ENCODE results near the gene AFF1. TPM values are rescaled to one million over a fixed set of nuclear protein-coding genes. Genes with fewer than 3 reads are reported as not detected.

Gene AFF1
- total and polyA plus RNA-seq, 7 experiments from 2014 or later: 20.8 to 88.6 (median 66.8) TPM

- no peaks in the 10 kb centered on the region for H3K4me1 ChIP-seq (ENCODE audit: control insufficient read depth in 2 of 2, insufficient read depth in 2 of 2, low read length in 2 of 2)
- H3K9me3 ChIP-seq (ENCODE audit: control insufficient read depth in 2 of 3, low read length in 3 of 3): no peaks in the 10 kb centered on the region
- DNase-seq: no peak
- Mint-ChIP-seq H3K27me3 (no peaks in the 10 kb centered on the region), H3K27ac (no peak overlapping the region), H3K4me1 (peaks cover 0 to 4% (median 0%) of the 10 kb centered on the region in 7 donors), H3K36me3 (no peaks in the 10 kb centered on the region), H3K4me3 (no peak overlapping the region), H3K9me3 (no peaks in the 10 kb centered on the region)
- CTCF ChIA-PET: interaction anchor here (0.6 to 4.7 kb wide), 3 partner anchors 83 to 211 kb away, joined by 4 to 46 read pairs (median 4); no protein-coding TSS in a partner anchor
- no peak overlapping the region for H3K4me3 ChIP-seq (ENCODE audit: low read length)
- no peaks in the 10 kb centered on the region for H3K27me3 ChIP-seq (ENCODE audit: control insufficient read depth in 2 of 2, insufficient read depth in 2 of 2, low read length in 2 of 2)
- ATAC-seq: no peak
- H3K36me3 ChIP-seq (ENCODE audit: control insufficient read depth in 2 of 3, insufficient read depth in 3 of 3, low read length in 3 of 3): no peaks in the 10 kb centered on the region
- POLR2A ChIA-PET: no interaction called here
- intact Hi-C loops (cut with micrococcal nuclease): loop anchor here (5.0 kb wide), 2 partner anchors 70 to 695 kb away; partner anchors contain the start of gene KLHL8 (in 1 of the 2)
- no peak overlapping the region for H3K27ac ChIP-seq (ENCODE audit: low read depth, low read length)
Observed at GRCh38 chr4:87152310-87153041, 217.7 kb downstream of the AFF1 start.

GRCh38 chr4:87153078-87153870, 218.5 kb downstream of the AFF1 start:
- CTCF ChIA-PET: interaction anchor here (4.7 kb wide), 1 partner anchor 82 kb away, joined by 46 read pairs; no protein-coding TSS in a partner anchor
- intact Hi-C loops (cut with micrococcal nuclease): loop anchor here (5.0 kb wide), 2 partner anchors 69 to 694 kb away; partner anchors contain the start of gene KLHL8 (in 1 of the 2)
- Histone ChIP-seq H3K9me3 (ENCODE audit: control insufficient read depth in 2 of 3, low read length in 3 of 3) (no peaks in the 10 kb centered on the region), H3K4me1 (ENCODE audit: control insufficient read depth in 2 of 2, insufficient read depth in 2 of 2, low read length in 2 of 2) (no peaks in the 10 kb centered on the region), H3K4me3 (ENCODE audit: low read length) (no peak overlapping the region), H3K27ac (ENCODE audit: low read depth, low read length) (no peak overlapping the region), H3K27me3 (ENCODE audit: control insufficient read depth in 2 of 2, insufficient read depth in 2 of 2, low read length in 2 of 2) (no peaks in the 10 kb centered on the region), H3K36me3 (ENCODE audit: control insufficient read depth in 2 of 3, insufficient read depth in 3 of 3, low read length in 3 of 3) (no peaks in the 10 kb centered on the region)
- Mint-ChIP-seq H3K4me3 (no peak overlapping the region), H3K27ac (no peak overlapping the region), H3K4me1 (peaks cover 0 to 4% (median 0%) of the 10 kb centered on the region in 7 donors), H3K9me3 (no peaks in the 10 kb centered on the region), H3K36me3 (no peaks in the 10 kb centered on the region), H3K27me3 (no peaks in the 10 kb centered on the region)
- ATAC-seq (no peak), DNase-seq (no peak)
- POLR2A ChIA-PET: interaction anchor here (0.7 kb wide), 1 partner anchor 16 kb away, joined by 5 read pairs; no protein-coding TSS in a partner anchor

DNA sequence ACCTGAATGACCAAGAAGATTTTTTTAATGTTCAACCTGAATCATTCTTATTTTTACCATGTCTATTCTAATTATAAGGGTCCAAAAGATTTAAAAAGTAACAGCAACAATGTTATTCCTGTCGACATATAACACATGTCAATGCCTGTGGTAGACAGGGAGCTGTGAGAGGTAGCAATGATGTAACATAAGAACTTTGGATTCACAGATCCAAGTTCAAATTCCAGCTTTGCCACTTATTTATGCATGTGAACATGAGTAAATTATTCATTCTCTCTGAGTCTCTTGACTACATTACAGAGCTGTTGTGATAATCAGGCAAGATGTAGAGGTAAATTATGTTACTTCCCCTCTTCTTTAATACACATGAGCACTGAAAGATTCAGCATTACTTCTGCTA, 231.1 kb downstream of the AFF1 start:
- Histone ChIP-seq H3K4me1 (ENCODE audit: control insufficient read depth in 2 of 2, insufficient read depth in 2 of 2, low read length in 2 of 2) (no peaks in the 10 kb centered on the region), H3K9me3 (ENCODE audit: control insufficient read depth in 2 of 3, low read length in 3 of 3) (no peaks in the 10 kb centered on the region), H3K36me3 (ENCODE audit: control insufficient read depth in 2 of 3, insufficient read depth in 3 of 3, low read length in 3 of 3) (peaks cover 0 to 5% (median 0%) of the 10 kb centered on the region in 3 experiments), H3K27ac (ENCODE audit: low read depth, low read length) (no peak overlapping the region), H3K27me3 (ENCODE audit: control insufficient read depth in 2 of 2, insufficient read depth in 2 of 2, low read length in 2 of 2) (no peaks in the 10 kb centered on the region), H3K4me3 (ENCODE audit: low read length) (no peak overlapping the region)
- H3K4me1 Mint-ChIP-seq: peaks cover 0 to 4% (median 0%) of the 10 kb centered on the region in 7 donors
- no peaks in the 10 kb centered on the region for H3K9me3 Mint-ChIP-seq
- intact Hi-C loops (cut with micrococcal nuclease): no loop called here
- ChIA-PET POLR2A (no interaction called here), CTCF (no interaction called here)
- no peak for ATAC-seq
- H3K27me3 Mint-ChIP-seq: no peaks in the 10 kb centered on the region
- no peak for DNase-seq
- H3K27ac Mint-ChIP-seq: no peak overlapping the region
- peaks cover 0 to 25% (median 9%) of the 10 kb centered on the region in 5 donors for H3K36me3 Mint-ChIP-seq
- H3K4me3 Mint-ChIP-seq: no peak overlapping the region

DNA sequence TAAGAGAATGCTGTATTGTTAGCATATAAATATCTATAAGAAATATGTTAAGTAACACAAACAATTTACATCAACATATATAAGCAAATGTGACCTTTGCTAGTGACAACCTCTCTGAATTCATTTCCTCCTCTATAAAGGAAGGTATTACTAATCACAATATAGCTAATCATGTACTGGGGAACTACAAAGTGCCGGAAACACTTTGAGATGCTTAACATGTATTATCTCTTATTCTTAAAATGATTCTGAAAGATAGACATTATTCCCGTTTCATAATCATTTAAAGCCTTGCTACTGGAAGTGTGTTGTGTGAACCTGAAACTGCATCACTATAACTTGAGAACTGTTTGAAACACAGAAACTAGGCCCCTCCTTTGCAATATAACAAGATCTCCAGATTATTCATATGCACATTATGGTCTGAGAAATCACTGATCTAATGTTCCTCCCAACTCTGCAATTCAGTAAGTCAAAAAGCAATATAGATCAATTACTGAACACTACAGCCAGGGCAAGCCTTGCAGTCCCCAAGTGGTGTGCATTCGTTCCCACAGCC, 231.6 kb downstream of the AFF1 start:
- H3K4me3 ChIP-seq (ENCODE audit: low read length): no peak overlapping the region

DNA sequence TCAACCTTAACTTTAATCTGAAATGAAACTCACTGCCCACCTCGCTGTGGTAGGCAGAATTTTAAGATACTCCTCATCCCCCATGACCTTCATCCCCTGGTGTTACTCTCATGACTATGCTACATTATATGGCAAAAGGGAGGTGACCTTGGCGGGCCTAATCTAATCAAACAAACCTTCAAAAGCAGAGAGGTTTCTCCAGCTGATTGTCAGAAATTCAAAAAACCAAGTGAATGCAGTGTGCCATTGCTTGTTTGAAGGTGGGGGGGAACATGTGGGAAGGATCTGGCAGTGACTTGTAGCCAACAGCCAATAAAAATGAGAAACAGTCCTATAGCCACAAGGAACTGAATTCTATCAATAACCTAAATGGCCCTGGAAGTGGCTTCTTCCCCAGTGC, 237.1 kb downstream of the AFF1 start:
- Histone ChIP-seq H3K27me3 (ENCODE audit: control insufficient read depth in 2 of 2, insufficient read depth in 2 of 2, low read length in 2 of 2) (no peaks in the 10 kb centered on the region), H3K36me3 (ENCODE audit: control insufficient read depth in 2 of 3, insufficient read depth in 3 of 3, low read length in 3 of 3) (no peaks in the 10 kb centered on the region), H3K4me1 (ENCODE audit: control insufficient read depth in 2 of 2, insufficient read depth in 2 of 2, low read length in 2 of 2) (no peaks in the 10 kb centered on the region), H3K9me3 (ENCODE audit: control insufficient read depth in 2 of 3, low read length in 3 of 3) (no peaks in the 10 kb centered on the region), H3K27ac (ENCODE audit: low read depth, low read length) (no peak overlapping the region), H3K4me3 (ENCODE audit: low read length) (no peak overlapping the region)
- H3K27me3 Mint-ChIP-seq: no peaks in the 10 kb centered on the region
- H3K4me1 Mint-ChIP-seq: no peaks in the 10 kb centered on the region
- no peak for ATAC-seq
- H3K9me3 Mint-ChIP-seq: no peaks in the 10 kb centered on the region
- intact Hi-C loops (cut with micrococcal nuclease): no loop called here
- H3K27ac Mint-ChIP-seq: peak overlapping the region in 1 of 9 donors; percentile 16
- DNase-seq: no peak
- H3K36me3 Mint-ChIP-seq: peaks cover 0 to 23% (median 19%) of the 10 kb centered on the region in 5 donors
- CTCF ChIA-PET: no interaction called here
- POLR2A ChIA-PET: no interaction called here
- H3K4me3 Mint-ChIP-seq: no peak overlapping the region

More for the DNA sequence above, 231.6 kb downstream of the AFF1 start:
- ChIA-PET POLR2A (no interaction called here), CTCF (no interaction called here)
- Histone ChIP-seq H3K36me3 (ENCODE audit: control insufficient read depth in 2 of 3, insufficient read depth in 3 of 3, low read length in 3 of 3) (peaks cover 0 to 5% (median 0%) of the 10 kb centered on the region in 3 experiments), H3K27me3 (ENCODE audit: control insufficient read depth in 2 of 2, insufficient read depth in 2 of 2, low read length in 2 of 2) (no peaks in the 10 kb centered on the region), H3K4me1 (ENCODE audit: control insufficient read depth in 2 of 2, insufficient read depth in 2 of 2, low read length in 2 of 2) (no peaks in the 10 kb centered on the region), H3K27ac (ENCODE audit: low read depth, low read length) (no peak overlapping the region), H3K9me3 (ENCODE audit: control insufficient read depth in 2 of 3, low read length in 3 of 3) (no peaks in the 10 kb centered on the region)
- no peaks in the 10 kb centered on the region for H3K9me3 Mint-ChIP-seq
- ATAC-seq (no peak), DNase-seq (no peak)
- H3K36me3 Mint-ChIP-seq: peaks cover 0 to 25% (median 9%) of the 10 kb centered on the region in 5 donors
- no peak overlapping the region for H3K4me3 Mint-ChIP-seq
- H3K27ac Mint-ChIP-seq: no peak overlapping the region
- H3K4me1 Mint-ChIP-seq: peaks cover 0 to 4% (median 0%) of the 10 kb centered on the region in 7 donors
- intact Hi-C loops (cut with micrococcal nuclease): no loop called here
- H3K27me3 Mint-ChIP-seq: no peaks in the 10 kb centered on the region

- intact Hi-C loops (cut with micrococcal nuclease): no loop called here
- no peak overlapping the region for H3K27ac Mint-ChIP-seq
Observed at GRCh38 chr4:87174672-87175071, 239.9 kb downstream of the AFF1 start.

More at GRCh38 chr4:87174672-87175071, 239.9 kb downstream of the AFF1 start:
- ChIA-PET POLR2A (no interaction called here), CTCF (interaction anchor here (1.2 kb wide), 1 partner anchor 9 kb away, joined by 3 read pairs; no protein-coding TSS in a partner anchor)
- Histone ChIP-seq H3K27ac (ENCODE audit: low read depth, low read length) (no peak overlapping the region), H3K4me1 (ENCODE audit: control insufficient read depth in 2 of 2, insufficient read depth in 2 of 2, low read length in 2 of 2) (no peaks in the 10 kb centered on the region), H3K9me3 (ENCODE audit: control insufficient read depth in 2 of 3, low read length in 3 of 3) (no peaks in the 10 kb centered on the region), H3K36me3 (ENCODE audit: control insufficient read depth in 2 of 3, insufficient read depth in 3 of 3, low read length in 3 of 3) (no peaks in the 10 kb centered on the region), H3K4me3 (ENCODE audit: low read length) (no peak overlapping the region), H3K27me3 (ENCODE audit: control insufficient read depth in 2 of 2, insufficient read depth in 2 of 2, low read length in 2 of 2) (no peaks in the 10 kb centered on the region)
- Mint-ChIP-seq H3K4me3 (no peak overlapping the region), H3K9me3 (no peaks in the 10 kb centered on the region), H3K27me3 (no peaks in the 10 kb centered on the region), H3K36me3 (peaks cover 0 to 28% (median 26%) of the 10 kb centered on the region in 5 donors), H3K4me1 (no peaks in the 10 kb centered on the region)
- DNase-seq (no peak), ATAC-seq (no peak)

Measured in naive thymus-derived CD4-positive, alpha-beta T cell (primary cell).